NOMO-1 (cell line): Measurements from ENCODE around the gene NRBP1.
"Not testable (repeated sequence)": the region's sequence is repeated elsewhere in the genome, so short reads cannot be mapped to it uniquely, and the experiment has no call there.

Experiments used
- DNase-seq, 2 experiments: peaks; one replicate each; lab custom pipeline; 2025; ENCODE audit not compliant: unreplicated experiment in 2 of 2; lab: John Stamatoyannopoulos, UW

NRBP1 gene

DNA sequence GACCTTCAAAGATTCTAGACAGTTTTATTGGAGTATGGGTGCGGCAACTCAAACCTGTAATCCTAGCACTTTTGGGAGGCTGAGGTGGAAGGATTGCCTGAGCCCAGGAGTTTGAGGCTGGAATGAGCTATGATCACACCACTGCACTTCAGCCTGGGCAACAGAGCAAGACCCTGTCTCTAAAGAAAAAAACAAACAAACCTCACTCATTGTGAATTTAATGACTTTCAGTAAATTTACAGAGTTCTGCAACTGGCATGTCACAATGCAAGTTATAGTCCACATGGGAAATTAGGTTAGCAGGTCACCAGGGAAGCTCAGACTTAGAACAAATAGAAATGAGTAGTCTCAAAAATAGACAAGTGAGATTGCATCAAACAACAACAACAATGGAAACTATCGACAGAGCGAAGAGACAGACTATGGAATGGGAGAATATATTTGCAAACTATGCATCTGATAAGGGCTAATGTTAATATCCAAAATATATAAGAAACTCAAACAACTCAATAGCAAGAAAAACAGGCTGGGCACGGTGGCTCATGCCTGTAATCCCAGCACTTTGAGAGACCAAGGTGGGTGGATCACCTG is 6.7 kb upstream of the NRBP1 start:
- no peak for DNase-seq

DNA sequence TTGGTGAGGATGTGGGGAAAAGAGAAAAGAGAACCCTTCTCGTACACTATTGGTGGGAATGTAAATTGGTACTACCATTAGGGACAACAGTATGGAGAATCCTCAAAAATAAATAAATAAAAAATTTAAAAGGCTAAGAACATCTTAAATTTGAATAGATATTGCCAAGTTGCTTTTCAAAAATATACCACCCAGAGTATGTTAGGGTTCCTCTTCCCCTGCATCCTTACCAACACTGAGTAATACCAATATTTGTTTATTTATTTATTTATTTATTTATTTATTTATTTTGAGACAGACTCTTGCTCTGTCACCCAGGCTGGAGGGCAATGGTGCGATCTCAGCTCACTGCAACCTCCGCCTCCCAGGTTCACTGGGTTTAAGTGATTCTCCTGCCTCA is 5.5 kb upstream of the NRBP1 start:
- no peak for DNase-seq

DNA sequence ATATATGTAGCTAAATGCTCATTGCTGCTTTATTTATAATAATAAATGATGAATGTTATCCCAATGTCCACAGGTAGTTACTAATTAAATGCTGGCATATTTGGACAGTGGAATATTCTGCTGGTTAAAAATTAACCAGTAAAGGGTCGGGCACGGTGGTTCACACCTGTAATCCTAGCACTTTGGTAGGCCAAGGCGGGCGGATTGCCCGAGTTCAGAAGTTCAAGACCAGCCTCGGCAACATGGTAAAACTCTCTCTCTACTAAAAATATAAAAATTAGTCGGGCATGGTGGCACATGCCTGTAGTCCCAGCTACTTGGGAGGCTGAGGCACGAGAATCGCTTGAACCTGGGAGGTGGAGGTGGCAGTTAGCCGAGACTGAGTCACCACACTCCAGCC is 3.4 kb upstream of the NRBP1 start:
- DNase-seq: not testable (repeated sequence)

DNA sequence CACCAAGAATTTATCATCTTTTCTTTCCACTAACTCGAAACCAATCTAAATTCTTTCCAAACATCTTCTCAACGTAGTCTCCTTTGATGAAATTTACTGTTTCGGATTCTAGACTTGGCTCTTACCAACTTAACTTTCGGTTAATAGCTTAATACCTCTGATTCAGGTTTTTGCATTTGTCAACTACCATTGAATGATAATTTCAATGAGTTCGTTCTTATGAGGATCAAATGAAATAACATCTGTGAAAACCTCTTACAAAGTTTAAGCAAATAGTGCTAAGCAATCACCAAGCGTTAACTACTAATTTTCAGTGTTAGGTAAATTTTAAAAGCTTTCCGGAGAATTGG is 593 bp upstream of the NRBP1 start:
- peak in 1 of 2 experiments; percentile 51 for DNase-seq

DNA sequence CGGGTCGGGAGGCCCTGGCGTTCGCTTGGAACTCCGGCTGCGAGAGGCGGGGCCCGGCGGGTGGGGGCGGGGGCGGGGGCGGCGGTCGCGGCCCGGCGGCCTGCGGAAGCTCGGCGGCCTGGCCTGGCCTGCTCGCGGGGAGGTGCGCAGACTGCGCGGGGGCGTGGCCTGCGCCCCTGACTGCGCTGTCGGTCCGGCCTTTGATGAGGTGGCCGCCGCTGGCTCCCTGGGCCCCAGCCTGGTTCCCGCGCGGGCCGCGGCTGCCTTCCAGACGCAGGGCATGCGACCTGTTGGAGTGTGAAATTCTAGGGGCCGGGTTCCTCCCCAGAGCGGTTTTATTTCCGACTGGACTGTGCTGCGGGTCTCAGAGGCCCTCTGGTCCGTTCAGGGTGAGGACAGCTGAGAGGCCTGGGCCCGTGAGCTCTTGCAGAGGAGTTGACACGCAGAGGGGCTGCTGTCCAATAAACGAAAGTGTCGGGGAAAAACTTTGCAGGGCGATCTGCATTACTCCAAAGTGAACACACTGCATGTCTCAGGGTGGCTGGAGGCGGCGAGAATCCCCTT is 629 bp downstream of the NRBP1 start:
- DNase-seq: peak; percentile 73 to 83

DNA sequence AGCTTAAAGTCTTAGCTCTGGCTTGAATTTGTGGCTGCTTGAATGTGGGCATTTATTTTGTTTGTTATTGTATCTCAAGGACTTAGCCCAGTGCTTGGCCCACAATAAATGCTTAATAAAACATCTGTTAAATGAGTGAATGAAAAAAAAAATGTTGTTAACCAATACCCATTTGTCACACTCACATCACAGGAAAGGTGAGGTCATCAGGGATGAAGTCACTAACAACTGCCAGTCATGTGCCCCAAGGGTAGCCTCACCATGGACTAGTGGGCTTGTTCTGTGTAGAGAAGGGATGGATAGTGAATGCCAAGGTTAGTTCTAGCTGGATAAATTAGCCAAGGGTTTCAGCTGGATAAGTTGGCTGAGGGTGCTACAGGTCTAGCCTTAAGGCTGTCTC is 3.0 kb downstream of the NRBP1 start:
- no peak for DNase-seq

DNA sequence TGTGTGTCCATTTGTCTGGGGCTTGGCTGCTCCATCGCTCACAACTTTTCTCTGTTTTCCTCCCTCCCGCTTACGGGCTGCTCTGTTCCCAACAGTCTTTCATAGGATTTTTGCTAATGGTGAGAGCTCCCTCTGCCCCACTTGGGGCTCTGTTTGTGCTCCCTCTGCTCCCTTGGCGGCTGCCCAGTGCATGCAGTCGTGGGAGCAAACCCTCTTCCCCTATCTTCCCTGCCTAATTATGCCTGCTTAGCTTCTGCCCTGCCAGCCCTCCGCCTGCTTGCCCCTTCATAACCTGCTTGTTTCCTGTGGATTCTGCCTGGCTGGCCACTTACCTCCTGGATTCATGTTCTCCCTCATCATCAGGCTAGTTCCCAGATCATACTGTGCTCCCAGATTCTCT is 7.2 kb downstream of the NRBP1 start:
- DNase-seq: no peak

DNA sequence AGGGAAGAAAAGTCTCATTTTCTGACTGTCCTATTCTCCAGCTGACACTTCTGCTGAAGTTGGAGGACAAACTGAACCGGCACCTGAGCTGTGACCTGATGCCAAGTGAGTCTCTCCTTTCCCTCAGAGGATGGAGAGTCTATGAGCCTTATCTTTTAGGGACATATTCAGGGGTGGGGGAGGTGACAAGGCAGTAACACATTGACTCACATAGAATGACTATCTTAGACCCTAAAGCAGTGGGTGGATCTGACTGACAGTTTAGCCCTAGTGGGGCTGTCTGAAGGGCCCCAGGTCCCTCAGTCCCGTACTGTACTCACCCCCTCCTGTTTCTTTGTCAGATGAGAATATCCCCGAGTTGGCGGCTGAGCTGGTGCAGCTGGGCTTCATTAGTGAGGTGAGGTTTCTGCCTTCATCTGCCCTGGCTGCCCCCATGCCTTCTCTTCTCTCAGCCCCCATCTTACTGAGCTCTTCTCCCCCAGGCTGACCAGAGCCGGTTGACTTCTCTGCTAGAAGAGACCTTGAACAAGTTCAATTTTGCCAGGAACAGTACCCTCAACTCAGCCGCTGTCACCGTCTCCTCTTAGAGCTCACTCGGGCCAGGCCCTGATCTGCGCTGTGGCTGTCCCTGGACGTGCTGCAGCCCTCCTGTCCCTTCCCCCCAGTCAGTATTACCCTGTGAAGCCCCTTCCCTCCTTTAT is 12.9 kb downstream of the NRBP1 start:
- no peak for DNase-seq

DNA sequence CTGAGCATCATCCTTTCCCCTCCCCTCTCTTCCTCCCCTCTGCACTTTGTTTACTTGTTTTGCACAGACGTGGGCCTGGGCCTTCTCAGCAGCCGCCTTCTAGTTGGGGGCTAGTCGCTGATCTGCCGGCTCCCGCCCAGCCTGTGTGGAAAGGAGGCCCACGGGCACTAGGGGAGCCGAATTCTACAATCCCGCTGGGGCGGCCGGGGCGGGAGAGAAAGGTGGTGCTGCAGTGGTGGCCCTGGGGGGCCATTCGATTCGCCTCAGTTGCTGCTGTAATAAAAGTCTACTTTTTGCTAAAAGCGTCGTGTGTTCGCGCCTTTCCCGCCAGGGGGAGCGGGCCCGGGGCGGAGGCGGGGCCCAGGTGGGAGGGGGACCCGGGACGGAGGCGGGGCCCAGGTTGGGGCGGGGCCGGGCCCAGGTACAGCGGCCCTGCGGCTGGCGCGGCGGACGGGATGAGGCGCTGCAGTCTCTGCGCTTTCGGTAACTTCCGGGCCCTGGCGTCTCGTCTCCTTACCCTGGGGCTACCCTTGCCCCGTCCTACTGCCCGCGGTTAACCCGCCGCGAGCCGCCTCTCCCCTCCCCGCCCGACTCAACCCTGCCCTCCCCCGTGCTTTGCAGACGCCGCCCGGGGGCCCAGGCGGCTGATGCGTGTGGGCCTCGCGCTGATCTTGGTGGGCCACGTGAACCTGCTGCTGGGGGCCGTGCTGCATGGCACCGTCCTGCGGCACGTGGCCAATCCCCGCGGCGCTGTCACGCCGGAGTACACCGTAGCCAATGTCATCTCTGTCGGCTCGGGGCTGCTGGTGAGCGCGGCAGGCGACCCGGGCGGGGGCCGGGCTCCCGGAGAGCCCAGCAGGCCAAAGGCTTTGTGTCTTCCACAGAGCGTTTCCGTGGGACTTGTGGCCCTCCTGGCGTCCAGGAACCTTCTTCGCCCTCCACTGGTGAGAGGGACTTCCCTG is 13.8 kb downstream of the NRBP1 start, which contains the start of gene KRTCAP3:
Gene KRTCAP3 (plus strand): TSS at position 424 of the 962 bp plus-strand sequence. CDS start 32 bp downstream, at position 456.
- DNase-seq: no peak

DNA sequence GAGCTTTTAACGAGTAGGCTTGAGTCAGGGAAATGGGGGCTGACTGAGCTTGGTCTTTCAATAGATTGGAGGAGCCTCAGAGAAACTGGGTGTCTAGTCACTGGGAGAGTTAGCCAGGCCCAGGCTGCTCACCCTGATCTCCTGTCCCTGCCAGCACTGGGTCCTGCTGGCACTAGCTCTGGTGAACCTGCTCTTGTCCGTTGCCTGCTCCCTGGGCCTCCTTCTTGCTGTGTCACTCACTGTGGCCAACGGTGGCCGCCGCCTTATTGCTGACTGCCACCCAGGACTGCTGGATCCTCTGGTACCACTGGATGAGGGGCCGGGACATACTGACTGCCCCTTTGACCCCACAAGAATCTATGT is 14.5 kb downstream of the NRBP1 start:
- no peak for DNase-seq

DNA sequence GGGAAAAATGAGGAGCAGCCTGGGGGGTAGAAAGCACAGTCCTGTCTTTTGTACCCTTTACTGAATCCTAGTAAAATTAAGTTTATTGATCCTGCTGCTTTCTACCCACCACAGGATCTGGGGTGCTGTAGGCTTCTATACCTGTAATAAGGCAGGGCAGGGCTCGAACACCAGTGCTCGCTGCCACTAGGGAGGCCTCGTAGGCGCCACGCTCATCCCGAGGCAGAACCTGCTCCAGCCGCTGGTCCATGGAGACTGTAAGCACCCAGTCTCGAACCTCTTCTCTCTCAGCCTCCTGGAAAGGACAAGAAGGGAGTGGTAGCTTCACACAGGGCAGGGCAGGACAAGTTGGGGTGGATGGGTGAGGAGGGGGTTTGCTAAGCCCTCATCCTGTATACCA is 16.7 kb downstream of the NRBP1 start:
- no peak for DNase-seq

DNA sequence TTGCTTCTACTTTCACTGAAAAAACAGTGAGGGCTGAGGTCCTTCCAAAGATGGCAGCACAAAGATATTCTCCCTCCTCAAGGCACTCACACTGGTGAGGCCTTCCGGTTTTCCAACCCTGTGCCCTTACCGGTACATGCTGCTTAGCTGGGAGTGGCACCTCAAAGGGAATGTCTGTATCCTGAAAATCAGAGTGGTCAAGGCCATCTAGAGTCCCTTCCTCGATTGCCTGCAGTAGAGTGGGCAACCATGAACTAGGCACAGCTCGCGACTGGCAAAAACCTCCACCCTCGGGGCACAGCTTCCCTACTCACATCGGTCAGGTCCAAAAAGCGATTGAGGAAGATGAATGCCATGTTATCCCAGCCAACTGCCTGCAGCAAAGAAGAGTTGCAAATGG is 17.2 kb downstream of the NRBP1 start:
- DNase-seq: no peak

DNA sequence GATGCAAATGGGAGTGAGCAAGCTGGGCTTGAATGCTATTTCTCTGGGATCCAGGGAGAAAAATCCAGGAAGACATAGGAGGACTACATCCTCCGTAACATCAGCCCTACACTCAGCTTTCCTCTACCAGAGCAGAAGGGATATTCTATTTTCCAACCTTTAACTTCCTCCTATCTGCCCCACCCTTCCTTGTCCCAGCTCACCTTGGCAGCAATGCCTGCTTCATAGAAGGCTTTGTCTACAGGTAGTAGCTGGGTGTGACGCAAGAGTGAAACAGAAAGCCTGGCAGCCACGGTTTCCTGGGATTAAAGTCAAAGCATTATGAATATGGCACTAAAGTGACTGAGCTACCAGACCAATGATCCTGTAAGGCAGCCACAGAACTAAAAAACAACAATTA is 17.6 kb downstream of the NRBP1 start:
- DNase-seq: no peak

DNA sequence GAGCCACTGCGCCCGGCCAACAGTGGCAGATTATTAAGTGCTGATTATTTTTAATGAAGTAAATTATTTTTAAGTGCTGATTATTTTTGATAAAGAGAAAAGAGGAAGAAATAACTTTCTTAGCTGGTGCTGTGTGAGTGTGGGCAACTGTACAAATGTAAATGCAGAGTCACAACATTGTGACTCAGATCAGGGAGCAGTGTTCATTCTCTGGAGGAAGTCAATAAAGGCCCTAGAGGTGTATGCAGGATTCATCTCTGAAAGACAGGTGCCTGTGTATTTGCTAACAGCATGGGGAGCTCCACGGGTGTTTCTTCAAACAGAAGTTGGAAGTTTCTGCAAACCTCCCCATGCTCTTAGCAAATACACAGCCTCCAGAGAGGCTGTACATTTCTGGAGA is 19.9 kb downstream of the NRBP1 start:
- DNase-seq: no peak

DNA sequence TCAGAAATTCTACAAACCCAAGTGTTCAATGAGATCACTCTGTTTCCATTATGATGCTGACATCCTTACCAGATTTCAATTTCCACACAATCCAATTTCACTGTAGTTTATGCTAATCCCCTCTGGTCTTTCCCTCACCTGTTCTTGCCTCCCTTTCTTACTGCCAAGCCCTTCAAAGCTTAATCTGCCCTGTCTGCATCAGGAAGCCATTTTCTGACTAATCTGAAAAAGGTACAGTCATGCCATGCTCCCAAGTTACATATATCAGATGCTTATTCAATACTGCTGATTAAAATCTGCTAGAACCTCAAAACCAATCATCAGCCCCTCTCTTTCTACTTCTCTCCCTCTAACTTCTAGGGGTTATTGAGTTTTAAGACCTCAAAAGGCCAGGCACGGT is 22.7 kb downstream of the NRBP1 start:
- DNase-seq: no peak

DNA sequence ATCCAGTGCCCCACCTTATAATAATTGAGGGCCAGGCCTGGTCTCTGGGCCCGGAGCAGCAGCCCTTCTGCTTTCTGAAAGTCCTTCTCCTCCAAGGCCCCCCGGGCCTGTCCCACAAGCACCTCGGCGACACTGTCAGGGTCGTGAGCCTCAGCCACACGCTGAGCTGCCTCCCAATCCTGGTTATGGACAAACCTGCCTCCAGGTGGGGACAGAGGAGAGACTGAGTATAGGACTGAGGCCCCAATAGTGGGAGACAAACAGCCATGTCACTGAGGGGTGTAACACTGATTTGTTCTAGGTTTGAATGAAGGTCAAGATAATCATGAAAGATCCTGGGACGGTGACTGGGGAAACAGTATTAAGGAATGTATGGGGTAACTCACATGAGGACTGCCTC is 25.5 kb downstream of the NRBP1 start:
- no peak for DNase-seq

DNA sequence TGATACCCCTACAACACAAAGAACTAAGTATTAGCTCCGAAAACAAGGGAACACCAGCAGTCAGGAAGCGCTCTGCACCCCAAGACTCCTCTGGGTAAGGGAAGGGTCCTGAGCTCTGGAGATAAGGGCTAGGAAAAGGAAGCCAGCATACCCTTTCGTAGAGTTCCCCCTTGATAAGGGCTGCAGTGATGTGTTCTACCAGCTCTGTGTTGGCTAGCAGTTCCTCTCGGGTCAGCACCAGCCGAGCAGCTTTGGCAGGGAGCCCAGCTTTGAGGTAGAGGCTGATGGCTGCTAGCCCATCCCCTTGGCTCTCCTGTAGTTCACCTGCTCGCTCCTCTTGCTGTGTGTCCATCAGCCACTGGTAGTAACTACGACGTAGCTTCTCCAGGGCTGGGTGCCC is 32.7 kb downstream of the NRBP1 start:
- no peak for DNase-seq

DNA sequence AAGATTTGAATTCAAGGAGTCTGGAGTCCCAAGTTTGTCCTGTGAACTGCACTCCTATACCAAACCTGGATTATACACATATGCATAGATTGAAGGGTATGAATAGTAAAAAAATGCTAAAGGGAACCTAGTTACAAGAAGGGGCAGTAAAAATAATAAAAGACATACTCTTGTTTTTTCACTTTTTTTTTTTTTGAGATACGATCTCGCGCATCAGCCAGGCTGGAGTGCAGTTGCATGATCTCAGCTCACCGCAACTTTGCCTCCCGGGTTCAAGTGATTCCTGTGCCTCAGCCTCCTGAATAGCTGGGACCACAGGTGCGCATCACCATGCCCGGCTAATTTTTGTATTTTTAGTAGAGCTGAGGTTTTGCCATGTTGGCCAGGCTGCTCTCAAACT is 36.0 kb downstream of the NRBP1 start:
- DNase-seq: no peak

DNA sequence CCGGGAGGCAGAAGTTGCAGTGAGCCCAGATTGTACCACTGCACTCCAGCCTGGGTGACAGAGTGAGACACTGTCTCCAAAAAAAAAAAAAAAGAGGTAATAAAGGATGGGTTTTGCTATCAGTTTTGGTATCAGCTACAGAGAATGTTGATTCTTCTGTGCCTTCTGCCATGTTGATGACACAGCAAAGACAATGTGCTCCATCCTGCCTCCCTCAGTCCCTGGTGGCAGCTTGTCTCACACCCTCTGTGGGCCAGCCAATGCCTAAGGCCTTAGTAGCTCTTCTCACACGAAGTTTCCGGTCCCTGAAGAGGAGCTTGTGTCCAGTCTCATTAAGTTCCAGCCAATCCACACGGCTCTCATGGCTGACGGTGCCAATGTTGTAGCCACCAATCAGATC is 43.5 kb downstream of the NRBP1 start:
- DNase-seq: no peak

DNA sequence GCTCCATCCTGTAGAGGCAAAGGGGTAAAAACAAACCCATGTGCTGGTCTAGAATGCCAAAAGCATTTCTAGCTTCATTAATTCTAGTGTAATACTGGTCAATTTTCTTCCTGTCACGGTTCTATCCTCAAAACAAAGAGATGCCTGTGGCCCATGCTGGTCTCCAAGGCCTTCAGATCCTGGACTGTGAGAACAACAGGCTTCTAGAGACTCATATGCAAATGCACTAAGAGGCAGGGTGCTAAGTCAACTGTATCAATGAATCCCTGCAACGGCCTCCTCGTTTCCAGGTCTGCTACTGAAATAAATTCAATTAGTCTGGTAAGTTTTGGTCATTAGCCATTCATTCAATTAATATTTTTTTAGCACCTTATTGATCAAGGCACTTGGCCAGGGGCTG is 57.1 kb downstream of the NRBP1 start:
- DNase-seq: no peak

DNA sequence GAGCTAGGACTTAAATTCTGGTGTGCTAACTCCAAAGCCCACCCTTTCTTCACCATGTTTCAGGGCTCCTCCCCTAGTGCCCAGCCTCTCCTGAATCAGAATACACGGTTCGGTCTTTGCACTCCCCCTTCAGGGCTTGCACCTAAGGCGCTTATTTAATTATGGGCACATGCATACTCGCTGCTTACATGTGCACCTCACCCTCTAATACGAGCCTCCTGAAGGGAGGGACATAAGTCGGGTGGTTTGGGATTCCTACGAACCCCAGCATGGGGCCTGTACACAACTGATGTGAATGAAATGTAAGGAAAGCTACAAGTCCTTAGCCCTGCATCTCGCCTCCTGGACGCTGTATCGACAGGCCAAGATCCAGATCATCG is 60.7 kb downstream of the NRBP1 start:
- DNase-seq: no peak
